NCI-H2107 treated with DMSO at 0.1 percent for 48 hours (cell line): ENCODE results near the gene CRIP2.
A peak's percentile ranks its signal among the peaks of the same experiment; 100 is the strongest.

Experiments
- DNase-seq: peaks from one replicate; lab custom pipeline; 2025; ENCODE audit not compliant: unreplicated experiment; lab: John Stamatoyannopoulos, UW

The CRIP2 gene

GRCh38 chr14:105444859-105445258 is 29.8 kb upstream of the CRIP2 start:
- no peak for DNase-seq

DNA sequence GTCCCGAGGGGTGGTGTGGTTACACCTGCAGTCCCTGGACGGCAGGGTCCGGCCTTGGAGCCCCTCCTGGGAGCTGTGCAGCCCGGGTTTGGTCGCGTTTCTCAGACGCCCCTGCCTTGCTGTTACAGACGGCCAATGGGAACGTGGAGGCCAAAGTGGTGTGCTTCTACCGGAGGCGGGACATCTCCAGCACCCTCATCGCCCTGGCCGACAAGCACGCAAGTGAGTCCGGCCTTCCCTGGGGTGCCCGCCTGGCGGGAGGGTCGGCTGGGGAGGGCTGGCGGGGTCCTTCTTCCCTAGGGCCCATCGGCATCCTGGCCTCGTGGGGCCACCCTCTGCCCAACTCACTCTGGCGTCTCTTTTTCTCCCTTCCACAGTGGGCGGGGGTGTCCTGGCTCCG is 29.3 kb upstream of the CRIP2 start:
- DNase-seq = no peak

DNA sequence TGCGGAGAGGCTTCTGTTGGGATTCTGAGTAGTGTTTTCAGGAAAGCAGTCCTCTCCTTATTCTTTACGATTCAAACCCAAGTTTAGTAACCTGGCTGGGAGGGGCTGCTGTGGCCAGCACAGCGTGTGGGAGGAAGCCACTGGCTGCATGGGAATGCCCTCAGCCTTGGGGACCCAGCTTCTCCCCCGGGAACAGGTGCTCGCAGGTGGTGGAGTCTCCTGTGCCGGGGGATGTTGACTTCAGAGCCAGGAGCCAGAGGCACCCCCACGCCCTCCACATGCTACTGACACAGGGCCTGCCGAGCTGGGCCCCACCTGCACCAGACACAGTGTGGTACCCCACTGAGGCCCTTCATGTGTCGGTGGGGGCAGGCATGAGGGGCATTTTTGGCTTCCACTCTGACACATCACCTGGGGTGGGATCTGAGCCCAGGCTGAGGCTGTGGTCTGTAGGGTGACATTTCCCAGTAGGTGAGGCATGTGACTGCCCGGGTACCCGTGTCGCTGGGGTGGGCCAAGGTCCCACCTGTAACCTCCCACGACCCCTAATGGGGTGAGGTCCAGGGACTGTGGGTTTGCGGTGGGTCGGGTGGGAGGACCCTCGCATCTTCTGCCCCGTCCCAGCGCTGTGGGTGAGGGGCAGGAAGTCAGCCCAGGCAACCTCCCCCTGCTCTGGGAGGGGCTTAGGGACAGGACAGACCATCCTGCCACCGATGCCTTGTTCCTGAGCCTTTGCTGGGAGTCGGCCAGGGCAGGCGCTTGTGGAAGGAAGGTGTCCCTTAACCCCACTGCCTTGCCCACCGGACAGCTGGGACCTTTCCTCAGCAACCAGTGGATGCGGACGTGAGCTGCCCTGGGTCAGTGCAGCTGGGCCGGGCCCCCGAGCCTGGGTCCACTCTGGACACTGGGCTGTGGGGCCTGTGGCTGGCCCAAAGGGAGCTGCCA is 28.4 kb upstream of the CRIP2 start:
- DNase-seq = no peak

DNA sequence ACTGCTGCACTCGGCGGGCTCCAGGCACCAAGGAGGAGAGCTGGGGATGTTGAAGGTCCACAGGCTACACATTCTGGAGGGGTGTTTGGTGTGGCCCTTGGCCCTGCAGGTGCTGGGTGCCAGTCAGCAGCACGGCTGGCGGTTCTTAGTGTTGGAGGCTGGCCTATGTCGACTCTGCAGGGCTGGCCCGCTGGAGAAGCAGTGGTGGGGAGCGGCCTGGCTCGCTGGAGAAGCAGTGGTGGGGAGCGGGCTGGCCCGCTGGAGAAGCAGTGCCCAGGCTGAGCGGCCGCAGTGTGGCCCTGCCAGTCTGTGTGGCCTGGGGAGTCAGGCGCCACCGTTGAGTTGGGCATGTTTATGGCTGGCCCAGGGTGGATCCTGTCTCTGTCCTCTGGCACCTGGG is 27.6 kb upstream of the CRIP2 start:
- DNase-seq = no peak

DNA sequence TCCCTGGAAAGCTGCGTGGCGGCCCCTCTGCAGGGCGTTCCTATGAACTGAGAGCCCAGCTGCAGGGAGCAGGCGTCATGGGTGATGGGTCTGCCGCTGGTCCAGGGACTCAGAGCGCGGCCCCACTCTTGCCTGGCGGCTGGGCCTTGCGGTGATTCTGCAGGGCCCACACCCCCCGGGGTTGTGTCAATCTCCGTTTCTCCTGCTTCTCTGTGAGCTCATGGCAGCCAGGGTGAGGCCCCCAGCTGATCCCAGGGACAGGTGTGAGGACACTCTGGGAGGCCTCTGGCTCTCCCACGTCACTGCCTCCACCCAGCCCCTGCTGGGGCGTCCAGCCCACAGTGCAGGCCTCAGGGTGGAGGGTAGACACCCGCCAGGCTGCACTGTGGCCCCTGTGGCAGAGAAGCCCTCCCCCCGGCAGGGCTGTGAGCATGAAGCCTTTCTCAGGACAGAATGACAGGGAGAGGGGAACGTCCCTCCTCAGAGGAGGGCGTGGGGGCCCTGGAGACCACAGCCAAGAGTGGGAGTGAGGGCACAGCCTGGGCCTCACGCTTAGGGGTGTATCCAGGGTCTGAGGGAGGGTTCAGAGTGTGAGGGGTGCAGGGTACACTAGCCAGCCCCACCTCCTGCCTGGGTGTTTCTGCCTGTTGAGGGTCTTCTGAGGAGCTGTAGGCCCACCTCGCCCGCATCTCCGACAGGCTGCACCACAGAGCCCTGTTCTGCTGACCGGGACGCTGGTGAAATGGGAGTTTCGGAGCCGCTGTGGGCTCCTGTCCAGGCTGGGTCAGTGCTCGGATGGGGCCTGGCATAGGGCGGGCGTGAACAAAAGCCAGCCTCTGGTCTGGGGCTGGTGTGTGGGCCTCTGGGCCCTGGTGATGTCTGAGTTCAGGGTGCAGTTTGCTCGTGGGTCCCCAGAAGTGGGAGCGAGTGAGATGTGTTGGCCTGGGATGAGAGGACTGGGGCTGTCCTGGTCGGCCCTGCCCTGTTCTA is 26.7 kb upstream of the CRIP2 start:
- no peak for DNase-seq

DNA sequence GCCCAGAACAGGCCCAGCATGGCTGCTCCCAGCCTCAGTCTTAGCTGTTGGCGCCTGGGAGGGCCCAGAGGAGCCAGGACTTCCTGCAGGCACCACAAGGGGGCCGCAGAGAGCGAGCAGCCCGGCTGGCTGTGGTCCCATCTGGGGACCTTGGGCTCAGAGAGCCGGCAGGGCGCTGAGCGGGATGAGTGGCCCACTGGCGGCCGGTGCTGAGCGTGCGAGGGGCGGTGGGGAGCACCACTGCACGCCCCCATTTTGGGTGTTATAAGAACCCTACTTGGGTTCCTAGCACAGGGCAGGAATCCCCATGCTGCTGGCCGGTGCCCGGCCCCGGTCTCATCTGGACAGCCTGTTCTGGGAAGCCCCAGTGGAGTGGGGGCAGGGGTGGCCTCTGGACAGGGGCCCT is 25.9 kb upstream of the CRIP2 start:
- DNase-seq = no peak

DNA sequence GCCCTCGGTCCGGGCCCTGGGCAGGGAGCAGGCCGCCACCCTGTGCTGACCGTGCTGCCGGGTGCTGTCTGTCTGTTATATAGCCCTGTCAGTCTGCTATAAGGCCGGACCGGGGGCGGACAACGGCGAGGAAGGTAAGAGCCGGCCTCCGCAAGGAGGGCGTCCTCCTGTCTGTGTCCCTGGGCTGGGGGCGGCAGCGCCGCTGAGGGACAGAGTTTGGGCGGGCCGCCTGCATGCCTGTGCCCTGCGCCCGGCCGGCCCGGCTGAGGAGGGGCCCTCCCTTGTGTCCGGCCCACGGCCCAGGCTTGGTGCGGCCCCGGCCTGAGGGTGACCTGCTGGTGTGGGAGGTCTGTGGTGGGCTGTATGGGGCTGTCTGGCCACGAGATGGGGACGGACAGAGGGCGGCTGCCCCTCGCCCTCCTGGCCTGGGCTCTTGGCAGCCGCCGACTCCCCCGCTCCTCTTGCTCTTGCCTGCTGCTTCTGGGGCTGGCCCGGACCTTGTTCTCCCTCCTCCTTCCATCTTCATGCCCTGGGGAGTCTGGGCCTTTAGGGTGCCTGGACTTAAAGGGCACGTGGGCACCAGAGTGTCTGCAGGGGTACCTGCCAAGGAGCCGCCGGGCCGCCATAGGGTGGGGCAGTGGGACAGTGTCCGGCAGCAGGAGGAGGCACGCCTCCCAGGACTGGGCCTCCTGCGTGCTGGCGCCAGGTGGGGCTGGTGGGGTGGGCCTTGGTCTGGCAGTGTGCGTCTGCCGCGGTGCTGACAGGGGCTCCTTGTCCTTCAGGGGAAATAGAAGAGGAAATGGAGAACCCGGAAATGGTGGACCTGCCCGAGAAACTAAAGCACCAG is 25.1 kb upstream of the CRIP2 start:
- DNase-seq = no peak

DNA sequence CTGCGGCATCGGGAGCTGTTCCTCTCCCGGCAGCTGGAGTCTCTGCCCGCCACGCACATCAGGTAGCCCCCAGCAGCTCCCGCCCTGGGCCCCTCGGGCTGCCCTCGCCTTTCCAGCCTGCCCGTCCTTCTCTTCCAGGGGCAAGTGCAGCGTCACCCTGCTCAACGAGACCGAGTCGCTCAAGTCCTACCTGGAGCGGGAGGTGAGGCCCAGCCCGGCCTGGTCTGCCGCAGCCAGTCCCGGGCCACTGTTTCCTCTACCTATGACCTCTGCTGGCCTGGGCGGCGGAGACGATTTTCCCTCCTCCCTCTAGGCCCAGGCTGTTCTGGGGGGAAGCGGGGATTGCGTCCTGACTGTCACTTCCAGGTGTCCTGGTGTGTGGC is 24.5 kb upstream of the CRIP2 start:
- no peak for DNase-seq

- peak; percentile 32 for DNase-seq
Observed at GRCh38 chr14:105450864-105451720, 23.5 kb upstream of the CRIP2 start.

- DNase-seq = no peak
Observed at GRCh38 chr14:105452963-105453362, 21.7 kb upstream of the CRIP2 start.

- DNase-seq = no peak
Observed at GRCh38 chr14:105453847-105454246, 20.8 kb upstream of the CRIP2 start.

DNA sequence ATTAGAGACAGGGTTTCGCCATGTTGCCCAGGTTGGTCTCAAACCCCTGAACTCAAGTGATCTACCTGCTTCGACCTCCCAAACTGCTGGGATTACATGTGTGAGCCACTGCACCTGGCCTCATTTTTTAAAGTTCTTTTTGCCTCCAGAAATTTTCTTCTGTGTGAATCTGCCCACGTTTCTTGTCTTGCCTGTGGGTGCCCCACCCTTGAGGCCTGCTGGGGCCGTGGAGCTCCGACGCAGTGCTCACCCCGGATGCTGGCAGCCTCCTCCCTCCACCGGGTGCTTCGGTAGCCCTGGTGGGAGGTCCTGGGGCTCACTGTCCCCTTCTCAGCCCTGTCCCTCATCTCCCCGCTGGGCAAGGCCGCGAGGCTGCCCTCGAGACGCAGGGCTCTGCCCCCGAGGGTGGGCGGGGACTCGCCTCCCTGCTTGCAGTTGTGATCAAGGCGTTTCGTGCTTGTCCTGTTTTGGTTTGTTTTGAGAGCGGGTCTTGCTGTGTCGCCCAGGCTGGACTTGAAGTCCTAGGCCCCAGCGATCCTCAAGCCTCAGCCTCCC is 19.5 kb upstream of the CRIP2 start:
- no peak for DNase-seq

DNA sequence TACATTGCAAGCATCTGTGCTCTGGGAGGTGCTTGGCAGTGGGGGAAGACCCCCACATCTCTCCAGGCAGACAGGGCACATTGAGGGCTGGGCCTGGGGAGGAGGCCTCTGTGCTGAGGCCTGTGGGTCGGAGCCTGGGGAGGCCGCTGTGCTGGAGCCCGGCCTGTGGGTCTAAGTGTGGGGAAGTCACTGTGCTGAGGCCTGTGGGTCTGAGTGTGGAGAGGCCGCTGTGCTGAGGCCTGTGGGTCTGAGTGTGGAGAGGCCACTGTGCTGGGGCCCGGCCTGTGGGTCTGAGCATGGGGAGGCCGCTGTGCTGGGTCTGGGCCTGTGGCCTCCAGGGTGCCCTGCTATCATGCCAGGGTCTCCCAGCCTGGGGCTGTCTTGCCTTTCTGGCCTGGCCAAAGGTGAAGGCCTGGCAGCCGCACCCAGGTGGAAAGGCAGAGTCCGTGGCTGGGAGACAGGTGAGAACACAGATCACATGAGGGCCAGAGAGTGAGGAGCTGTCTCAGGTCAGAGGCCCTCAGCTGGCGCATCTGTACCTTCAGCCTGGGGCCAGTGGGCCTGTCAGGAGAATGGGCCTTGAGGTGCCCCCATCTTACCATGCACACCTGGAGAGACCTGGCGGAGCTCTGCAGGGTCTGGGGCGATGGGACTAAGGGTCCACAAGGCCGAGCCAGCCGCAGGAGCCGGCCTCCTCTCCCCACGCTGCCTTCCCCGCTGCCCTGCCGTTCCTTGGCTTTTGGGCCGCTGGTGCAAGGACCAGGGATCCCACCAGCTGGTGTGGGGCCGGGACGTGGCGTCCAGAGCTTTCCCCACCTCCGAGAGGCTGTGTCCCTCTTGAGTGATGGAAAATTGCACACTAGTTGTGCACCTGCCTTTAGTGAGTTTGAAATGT is 18.6 kb upstream of the CRIP2 start:
- no peak for DNase-seq

DNA sequence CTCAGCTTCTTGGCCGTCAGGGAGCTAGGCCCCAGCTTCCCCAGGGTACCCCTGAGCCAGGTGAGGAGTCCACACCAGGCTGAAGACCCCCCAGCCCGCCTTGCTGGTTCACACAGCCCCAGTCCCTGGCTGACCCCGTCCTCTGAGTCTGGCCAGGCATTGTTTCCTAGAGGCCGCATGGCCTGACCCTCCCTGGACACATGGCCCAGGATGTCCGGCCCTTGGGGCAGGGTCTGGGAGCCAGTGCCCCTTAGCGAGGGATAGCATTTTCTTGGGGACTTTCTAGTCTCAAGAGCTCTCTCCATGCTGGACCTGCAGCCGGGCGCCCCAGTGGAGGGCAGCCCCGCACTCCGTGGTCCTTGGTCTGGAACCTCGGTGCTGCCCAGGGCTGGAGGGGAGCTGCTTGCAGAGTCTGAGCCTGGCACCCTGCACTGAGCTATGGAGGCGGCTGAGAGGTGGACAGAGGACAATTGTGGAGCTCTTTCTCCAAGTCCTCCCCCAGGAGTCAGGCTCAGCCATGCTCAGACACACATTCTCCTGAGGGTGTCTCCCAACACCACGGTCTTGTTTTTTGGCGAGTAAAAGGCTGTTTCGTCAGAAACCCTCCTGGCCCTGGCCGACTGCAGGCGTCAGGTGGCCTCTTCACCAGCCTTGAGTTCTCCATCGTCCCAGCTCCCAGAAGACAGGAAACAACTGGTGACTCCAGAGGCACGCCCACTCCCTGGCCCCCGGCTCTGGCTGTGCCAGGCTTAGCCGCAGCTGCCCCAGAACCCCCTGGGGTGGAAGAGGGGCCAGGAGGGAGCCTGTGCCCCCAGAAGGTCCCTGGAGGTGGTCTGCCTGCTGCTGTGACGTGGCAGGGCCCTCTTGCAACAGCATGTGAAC is 17.6 kb upstream of the CRIP2 start:
- DNase-seq = no peak

- DNase-seq = no peak
Observed at GRCh38 chr14:105458010-105458409, 16.6 kb upstream of the CRIP2 start.

GRCh38 chr14:105458571-105458970 is 16.1 kb upstream of the CRIP2 start:
- DNase-seq = no peak

DNA sequence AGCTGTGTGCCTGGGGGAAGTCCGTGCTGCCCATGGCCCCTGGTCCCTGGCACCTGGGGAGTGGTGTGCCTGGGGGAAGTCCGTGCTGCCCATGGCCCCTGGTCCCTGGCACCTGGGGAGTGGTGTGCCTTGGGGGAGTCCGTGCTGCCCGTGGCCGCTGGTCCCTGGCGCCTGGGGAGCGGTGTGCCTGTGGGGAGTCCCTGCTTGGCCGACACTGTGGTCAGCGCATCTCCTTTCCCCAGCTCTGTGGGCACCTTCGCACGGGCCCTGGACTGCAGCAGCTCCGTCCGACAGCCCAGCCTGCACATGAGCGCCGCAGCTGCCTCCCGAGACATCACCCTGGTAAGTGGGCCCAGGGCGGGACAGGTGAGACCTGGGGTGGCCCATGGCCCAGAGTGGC is 14.5 kb upstream of the CRIP2 start:
- DNase-seq = no peak

DNA sequence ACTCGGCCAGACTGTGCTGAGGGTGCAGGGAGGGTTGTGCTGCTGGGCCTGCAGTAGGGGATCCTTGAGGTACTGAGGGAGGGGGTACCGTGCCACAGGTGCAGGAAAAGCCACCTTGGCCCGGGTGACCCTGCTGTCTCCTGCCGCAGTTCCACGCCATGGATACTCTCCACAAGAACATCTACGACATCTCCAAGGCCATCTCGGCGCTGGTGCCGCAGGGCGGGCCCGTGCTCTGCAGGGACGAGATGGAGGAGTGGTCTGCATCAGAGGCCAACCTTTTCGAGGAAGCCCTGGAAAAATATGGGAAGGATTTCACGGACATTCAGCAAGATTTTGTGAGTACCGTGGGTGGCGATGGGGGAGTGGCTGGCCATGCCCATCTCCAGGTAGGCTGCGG is 14.0 kb upstream of the CRIP2 start:
- no peak for DNase-seq
